HG02852 (cell line): Measurements from ENCODE around the gene EVI2A.

Source experiments
- ATAC-seq: cut with Tn5 transposase; IDR thresholded peaks from one replicate; pipeline ENCODE4 v1.9.1; 2021; ENCODE audit warnings: mild to moderate bottlenecking, moderate library complexity; ENCODE audit not compliant: unreplicated experiment

EVI2A gene

GRCh38 chr17:31279401-31279800 lies 42.0 kb downstream of the EVI2A start:
- no peak for ATAC-seq

DNA sequence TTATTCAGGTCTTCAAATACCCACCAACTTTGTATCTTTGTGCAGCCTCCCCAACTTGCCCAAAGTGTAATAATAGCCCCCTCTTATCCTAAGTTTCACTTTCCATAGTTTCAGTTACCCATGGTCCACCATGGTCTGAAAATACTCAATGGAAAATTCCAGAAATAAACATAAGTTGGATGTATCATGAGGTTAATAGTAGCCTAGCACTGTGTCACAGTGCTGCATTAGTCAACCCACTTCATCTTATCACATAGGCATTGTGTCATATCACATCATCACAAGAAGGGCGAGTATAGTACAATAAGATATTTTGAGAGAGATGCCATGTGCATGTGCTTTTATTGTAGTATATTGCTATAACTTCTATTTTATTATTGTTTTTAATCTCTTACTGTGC lies 46.3 kb downstream of the EVI2A start:
- ATAC-seq, result no peak

GRCh38 chr17:31274252-31274651 lies 47.2 kb downstream of the EVI2A start:
- no peak for ATAC-seq

DNA sequence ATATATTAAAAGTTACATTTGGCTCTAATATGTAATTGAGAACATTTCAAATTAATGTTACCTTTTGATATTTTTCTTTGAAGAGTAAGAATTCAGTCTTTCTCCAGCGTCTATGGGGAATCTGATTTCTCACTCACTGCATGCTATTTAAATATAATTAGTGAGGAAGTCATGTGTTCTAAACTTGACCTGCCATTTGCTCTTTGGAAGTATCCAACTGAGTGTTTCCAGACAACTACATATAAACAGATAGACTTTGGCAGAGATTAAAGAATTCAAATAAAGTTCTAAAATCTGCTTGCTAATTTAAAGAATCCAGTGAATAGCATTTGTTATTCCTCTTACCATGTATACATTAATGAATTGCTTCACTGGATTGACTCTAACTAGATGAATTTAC lies 47.9 kb downstream of the EVI2A start:
- no peak for ATAC-seq

- ATAC-seq, result no peak
These were observed 48.6 kb downstream of the EVI2A start for GRCh38 chr17:31272803-31273202.

DNA sequence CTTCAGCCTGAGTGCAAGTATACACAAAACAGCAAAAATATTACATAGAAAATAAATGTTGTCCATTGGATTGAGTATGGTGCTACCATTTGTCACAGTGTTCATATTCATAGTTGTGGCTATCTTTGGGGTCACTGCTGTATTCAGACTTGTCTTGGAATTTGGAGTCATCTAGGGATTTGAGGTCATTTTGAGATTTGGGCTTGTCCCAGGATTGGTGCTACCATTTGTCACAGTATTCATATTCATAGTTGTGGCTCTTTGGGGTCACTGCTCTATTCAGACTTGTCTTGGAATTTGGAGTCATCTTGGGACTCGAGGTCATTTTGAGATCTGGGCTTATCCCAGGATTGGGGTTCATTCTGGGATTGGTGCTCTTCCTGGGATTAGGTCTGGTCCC lies 49.2 kb downstream of the EVI2A start:
- no peak for ATAC-seq

DNA sequence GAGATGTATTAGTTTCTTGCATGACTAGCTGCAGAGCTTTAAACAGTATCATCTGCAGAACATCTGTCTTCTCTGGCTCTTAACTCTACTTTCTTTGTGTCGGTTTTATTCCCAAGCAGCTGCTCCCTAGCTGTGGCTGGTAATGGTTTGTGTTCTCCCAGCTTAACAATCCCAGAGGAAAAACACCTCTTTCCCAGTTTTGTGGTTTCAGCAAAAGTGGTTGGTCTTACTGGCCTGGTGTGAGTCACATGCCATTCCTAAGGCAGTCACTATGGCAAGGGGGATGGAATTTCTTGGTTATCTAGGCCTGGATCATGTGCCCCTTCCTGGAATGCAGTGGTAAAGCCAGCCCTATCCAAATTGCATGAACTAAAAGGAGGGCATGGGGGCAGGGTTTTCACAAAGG lies 51.8 kb downstream of the EVI2A start:
- no peak for ATAC-seq

DNA sequence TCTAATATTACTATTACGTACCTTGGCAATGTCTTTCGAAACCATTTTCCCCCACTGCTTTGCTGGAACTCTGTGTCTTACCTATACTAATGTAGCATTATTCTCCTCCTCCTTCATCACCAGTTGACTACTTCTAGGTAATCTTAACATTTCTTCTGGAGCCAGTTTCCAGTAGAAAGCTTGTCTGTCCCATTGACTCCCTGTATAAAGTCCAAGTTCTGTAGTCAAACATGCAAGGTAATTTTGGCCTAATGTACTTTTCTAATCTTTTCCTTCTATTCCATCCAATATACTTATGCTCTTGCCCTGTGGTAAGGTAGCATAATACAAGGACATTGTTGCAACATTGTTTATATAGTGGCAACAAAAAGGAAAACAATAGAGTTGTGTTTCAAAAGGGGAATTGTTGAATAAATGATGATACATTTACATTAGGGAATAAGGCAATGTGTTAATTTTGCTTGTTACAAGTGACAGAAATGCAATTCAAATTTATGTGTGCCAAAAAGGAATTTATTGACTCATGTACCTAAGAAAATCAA lies 52.3 kb downstream of the EVI2A start:
- no peak for ATAC-seq
